GM21737 (cell line): ENCODE measurements around the gene NCAM2.
"Not testable (repeated sequence)": the region's sequence is repeated elsewhere in the genome, so short reads cannot be mapped to it uniquely, and the experiment has no call there.

ENCODE experiments used
- ATAC-seq: cut with Tn5 transposase; IDR thresholded peaks from one replicate; pipeline ENCODE4 v1.9.1; 2021; ENCODE audit warnings: mild to moderate bottlenecking, moderate library complexity; ENCODE audit not compliant: unreplicated experiment

Gene NCAM2

DNA sequence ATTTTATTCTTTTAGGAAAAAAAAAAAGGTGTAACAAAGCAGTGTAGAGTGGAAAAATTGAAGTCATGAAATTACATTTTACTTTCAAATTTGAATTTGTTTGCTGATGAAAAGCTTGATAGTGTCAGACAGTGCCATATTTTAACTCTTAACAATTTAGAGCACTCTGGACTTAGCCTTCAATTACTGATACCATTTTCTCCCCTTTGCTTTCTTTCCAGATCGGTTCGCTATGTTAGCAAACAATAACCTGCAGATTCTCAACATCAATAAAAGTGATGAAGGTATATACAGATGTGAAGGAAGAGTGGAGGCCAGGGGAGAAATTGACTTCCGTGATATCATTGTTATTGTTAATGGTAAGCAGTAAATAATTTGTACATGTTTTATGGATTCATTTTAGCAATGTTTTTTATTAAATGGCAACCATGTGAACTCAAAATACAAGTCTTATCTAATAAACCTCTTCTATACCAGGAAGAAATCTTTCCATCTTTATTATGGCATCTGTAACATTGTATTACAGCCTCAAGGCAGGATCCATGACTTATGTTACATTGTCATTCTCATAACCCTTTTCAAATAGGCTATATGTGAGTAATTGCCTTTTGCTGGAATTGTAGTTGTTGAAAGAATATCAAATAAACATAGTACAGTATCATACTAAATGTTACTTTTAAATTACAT, 293.8 kb downstream of the NCAM2 start:
- no peak for ATAC-seq

DNA sequence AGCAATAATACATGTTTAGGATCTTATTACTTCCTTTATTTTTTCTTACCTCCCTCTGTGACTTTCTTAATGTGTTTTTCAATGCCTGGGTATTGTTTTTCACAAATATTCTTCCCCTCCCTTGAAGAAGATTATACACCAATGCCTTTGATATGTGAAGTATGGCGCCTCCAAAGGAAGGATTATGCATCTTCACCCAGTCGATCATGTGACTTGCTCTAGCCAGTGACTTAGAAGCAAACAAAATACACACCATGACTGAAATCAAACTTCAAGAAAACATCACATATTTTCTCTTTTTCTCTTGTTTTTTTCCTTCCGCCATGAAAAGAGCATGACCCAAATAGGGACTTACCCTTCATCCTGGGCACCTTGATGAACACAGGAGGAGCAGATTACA, 297.1 kb downstream of the NCAM2 start:
- ATAC-seq = no peak

DNA sequence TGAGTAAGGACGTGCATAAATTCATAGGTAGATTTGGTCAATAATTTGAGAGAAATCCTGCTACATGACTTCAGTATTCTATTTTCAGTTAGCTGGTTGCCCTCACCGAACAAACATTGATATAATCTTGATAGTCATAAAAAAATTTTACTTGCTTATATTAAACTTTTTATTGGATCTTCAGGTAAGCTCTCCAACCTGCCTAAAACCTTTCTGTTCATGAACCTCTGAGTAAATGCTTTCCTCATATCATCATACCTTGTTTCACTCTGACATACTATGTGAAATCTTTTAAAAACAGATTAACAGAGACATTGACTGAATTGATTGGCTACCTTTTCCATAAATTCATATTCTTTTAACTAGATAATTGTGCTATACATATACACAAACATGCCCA, 299.0 kb downstream of the NCAM2 start:
- ATAC-seq = no peak

DNA sequence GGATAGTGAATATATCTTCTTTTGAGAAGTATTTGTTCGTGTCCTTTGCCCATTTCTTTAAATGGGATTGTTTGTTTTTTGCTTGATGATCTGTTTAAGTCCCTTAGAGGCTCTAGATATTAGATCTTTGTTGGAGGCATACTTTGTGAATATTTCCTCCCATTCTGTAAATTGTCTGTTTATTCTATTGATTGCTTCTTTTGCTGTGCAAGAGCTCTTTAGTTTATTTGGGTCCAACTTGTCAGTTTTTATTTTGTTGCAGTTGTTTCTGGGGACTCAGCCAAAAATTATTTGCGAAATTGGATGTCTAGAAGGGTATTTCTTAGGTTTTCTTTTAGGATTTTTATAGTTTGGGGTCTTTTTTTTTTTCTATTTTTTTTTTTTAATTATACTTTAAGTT, 302.8 kb downstream of the NCAM2 start:
- no peak for ATAC-seq

DNA sequence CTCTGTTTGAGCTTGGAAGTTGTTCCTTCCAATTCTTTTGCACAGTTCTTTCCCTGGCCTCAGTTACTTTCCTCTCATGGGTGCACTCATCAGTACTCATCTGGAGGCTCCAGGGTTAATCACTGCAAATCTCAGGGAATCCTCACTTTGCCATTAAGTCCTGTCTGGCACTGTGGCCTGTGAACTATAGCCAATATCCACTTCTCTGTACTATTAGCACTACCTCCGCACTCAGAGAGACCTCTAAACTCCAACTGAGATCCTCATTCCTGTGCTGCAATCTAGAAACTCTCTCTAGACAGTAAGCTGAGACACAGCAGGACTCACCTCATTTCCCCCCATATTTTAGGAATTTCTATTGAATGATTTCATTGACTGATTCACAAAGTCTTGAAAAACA, 311.3 kb downstream of the NCAM2 start:
- ATAC-seq = no peak

DNA sequence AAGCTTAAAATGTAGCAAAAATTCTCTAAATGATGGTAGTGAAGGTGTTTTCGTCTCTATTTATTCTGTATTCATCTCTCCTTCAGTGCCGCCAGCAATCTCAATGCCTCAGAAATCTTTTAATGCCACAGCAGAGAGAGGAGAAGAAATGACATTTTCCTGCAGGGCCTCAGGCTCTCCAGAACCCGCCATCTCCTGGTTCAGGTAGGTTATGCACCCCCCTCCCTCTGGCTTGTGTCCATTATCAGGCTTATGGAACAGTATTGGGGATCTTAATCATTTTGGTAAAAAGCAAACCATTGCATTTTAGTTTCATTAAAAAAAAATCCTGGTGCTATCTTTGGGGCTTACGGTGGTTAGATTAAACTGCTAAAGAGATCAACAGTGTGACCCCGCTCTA, 326.1 kb downstream of the NCAM2 start:
- no peak for ATAC-seq

DNA sequence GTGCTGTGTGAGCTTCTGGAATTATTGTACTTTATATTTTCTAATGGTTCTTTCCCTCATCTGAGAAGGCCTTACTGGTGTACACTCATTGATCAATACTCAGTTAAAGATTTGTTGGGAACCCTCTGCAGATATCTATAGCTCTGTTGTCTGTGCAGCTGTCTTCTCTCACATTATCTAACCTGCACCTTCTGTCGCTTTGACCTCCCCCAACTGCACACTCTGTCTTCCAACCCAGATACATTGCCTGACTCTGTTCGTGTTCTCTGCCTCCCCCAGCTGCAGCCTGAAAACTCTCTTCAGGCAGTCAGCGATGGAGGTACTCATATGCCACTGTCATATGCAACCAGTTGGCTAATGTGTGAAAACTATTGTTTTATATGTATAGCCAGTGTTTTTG, 334.3 kb downstream of the NCAM2 start:
- no peak for ATAC-seq

DNA sequence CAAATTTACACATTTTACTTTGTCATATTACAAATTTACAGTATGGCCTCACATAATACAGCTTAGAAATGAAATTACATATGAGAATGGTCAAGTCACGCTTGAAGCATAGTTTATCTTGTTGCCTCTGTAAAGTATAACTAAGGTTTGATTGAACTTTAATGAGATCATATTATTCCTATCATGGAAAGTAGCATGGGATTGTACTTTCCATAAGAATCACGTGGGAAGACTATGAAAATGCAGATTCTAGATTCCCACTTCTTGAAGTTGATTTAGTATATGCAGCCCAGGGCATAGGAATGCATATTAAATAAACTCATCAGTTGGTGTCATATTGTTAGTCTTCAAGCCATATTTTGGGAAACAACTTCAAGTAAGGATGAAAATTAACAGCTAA, 342.8 kb downstream of the NCAM2 start:
- ATAC-seq = no peak

DNA sequence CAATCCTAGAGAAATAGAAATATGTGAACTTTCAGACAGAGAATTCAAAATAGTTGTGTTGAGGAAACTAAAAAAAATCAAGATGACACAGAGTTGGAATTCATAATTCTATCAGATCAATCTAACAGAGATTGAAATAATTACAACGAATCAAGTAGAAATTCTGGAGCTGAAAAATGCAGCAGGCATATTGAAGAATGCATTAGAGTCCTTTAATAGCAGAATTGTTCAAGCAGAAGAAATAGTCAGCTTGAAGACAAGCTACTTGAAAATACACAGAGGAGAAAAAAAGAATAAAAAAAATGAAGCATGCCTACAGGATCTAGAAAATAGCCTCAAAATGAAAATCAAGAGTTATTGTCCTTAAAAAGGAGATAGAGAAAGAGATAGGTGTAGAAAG, 347.1 kb downstream of the NCAM2 start:
- ATAC-seq = no peak

DNA sequence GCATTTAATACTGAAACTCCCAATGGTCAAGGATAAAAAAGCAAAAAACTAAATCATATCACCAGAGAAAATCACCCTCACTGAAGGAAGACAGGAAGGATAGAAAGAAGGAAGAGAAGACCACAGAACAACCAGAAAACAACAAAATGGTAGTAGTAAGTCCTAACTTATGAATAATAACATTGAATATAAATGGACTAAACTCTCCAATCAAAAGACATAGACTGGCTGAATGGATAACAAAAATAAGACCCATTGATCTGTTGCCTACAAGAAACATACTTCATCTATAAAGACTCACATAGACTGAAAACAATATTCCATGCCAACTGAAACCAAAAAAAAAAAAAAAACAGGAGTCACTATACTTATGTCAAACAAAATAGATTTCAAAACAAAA, 347.7 kb downstream of the NCAM2 start:
- no peak for ATAC-seq

DNA sequence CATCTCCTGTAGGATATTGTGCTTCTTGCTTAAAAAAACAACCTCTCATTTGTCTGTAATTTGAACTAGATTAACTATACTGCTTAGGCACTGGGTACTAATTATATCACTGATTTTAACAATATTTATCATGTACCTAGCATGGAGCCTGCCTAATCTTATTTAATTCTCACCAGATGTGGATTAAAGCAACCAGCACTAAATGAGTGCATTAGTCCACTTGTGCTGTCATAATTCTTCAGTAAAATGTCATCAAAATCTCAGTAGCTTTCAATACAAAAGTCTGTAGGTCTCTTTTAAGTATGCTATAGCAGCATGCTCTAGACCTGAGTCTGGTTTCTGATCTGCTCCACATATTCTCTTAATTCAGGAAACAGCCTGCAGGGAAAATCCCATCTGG, 368.1 kb downstream of the NCAM2 start:
- no peak for ATAC-seq

DNA sequence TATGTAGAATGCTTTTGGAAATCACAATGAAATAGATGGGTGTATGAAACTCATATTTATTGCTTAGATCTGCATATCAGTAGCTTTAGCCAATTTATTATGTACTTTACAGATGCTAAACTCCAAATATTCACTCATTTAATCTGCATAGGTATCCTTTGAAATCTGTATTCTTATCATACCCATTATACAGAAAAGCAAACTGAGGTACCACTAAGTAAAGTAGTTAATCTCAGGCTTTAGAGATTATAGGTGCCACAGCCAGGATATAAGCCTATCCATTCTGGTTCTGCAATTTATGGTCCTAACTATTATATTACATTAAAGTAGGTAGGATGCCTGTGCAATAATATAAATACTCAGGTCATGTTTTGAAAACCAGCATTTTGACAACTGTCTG, 369.4 kb downstream of the NCAM2 start:
- no peak for ATAC-seq

DNA sequence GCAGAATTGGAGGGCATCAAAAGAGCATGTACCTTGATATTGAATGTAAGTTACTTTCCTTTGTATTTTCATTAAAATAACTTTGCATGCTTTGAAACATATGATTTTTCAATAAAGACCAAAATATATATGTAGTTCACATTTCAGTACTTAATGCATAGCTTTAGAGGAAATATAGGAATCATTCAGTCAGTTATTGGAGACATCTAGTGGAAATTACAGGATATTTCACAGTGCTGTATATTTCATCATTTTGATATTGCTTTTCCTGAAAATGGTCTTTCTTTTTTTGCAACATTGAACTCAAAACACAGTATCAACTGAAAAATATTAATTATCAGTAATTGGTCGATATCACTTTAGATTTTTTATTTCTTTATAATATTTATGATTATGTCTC, 375.8 kb downstream of the NCAM2 start:
- no peak for ATAC-seq

DNA sequence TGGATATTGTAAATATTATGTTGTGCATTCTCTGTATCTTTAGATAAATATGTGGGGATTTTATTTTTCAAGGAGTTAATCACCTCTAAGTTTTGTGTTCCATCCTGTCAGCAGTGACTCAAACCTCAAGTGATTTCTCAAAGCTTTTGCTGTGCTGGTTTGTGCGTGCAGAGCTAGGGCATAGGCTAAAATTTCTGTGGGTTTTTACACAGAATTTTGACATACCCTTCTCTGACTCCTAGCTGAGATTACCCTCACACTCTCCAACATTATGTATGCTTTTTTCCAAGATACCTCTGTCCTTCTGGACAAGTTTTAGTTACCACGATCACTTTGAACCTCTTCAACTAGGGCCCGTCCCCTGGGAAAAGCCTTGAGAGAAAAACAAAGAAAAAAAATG, 384.9 kb downstream of the NCAM2 start:
- no peak for ATAC-seq

DNA sequence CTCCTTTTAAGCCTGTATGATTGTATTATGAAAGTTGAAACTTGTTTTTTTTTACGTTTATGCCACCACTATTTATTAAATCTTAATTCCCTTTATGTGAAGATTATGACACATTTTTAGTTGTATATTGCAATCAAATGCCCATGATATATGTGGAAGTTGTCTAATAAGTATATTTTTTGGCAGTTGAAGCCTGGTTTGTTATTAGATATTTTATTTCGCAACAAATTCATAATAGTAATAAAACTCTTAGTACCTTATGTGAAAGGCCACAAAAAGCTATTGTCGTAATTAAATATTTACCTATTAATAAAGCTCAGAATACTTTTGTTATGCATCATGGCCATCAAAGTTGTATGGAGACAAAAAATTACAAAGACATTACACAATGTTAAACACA, 386.8 kb downstream of the NCAM2 start:
- no peak for ATAC-seq

DNA sequence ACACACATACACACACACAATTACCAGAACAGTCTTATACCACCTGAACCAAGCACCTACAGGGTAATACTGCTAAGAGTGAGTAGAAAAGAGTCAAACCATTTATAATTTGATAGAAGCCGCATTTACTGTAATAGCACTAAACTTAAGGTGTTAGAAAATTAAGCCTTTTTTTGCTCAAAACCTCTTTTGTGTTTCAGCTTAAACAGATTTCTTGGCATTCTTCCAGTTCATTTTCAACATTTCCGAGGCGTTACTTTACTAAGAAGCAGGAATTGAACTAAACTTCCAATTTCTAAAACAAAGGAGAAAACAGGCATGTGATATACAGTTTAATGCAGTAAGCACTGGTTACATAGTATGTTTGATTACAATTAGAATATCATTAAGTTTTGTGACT, 387.2 kb downstream of the NCAM2 start:
- no peak for ATAC-seq

DNA sequence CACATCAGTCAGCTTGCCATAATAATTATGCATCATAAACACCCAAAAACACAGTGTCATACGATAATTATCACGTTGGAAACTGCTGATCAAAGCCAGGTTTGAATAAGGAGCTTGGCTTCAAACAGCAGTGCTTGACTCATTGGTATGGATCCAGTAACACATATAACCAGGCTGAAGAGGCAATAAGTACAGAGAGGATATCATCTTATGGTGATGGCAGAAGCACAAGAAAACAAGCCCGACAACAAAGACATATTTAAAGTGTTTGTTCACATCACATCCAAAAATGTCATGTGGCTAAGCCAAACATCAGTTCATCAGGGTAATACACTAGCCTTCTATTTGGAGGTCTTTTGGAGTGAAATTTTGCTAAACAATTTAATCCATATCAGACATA, 389.7 kb downstream of the NCAM2 start:
- ATAC-seq = no peak

DNA sequence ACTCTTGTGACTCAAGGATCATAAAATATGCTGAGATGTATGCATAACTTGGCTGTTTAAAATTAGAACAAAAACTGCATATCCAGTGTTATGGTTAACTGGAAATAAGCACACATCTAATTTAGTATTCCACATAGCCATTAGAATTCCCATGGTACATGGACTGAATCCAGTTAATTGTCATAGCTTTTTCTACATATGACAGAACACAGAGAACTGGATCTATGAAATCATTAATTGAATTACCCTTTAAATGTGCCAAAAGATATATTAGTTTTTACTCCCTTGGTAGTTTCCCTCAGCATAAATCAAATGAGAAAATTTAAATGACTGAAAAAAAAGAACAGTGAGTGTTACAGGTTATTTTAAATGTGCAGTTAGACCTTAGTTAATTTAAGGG, 395.9 kb downstream of the NCAM2 start:
- no peak for ATAC-seq

DNA sequence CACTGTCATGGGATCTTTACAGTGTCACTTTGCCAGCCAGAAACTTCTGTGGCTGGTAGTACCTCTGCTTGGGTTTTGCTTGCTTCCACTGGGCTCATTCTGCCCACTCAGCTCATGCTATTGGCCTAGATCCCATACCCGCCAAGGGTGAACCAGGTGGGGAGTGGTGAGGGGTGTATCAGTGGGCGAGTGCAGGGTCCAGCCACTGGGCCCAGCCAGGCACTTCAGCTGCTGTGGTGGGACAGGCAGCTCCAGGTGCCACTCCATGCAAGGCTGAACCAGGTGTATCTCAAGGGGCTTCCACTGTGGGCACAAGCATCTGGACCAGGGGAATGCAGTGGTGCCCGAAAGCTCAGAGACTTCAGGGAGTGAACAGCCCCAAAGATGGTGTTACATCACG, 398.2 kb downstream of the NCAM2 start:
- ATAC-seq = no peak

DNA sequence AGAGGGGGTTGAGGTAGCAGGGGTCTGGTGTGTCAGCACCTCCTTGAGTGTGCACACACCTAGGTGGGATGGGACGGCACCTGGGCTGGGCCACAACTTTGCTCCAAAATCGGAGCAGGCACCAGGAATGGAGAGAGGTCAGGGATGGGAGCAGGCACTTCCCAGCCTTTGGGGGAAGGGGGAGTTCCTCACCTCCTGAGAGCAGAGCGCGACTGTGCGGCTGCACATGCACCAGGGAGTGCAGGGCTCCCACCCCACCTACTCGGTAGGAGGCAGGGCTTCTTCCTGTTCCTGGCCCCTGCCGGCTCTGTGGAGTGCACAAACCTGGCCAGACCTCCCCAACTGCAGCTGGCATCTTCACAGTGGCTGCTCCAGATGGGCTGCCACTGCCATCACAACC, 399.3 kb downstream of the NCAM2 start:
- no peak for ATAC-seq

DNA sequence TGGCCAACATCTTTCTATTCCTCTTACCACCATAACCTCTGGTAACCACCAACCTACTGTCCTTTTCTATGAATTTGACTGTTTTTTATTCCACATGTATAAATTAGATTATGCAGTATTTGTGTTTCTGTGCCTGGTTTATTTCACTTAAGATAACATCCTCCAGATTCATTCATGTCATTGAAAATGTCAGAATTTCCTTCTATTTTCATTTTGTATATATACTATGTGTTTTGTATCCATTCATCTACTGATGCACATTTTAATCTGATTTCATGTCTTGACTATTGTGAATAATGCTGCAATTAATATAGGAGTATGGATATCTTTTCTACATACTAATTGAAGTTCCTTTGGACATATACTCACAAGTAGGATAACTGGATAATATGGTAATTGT, 403.2 kb downstream of the NCAM2 start:
- ATAC-seq = no peak

DNA sequence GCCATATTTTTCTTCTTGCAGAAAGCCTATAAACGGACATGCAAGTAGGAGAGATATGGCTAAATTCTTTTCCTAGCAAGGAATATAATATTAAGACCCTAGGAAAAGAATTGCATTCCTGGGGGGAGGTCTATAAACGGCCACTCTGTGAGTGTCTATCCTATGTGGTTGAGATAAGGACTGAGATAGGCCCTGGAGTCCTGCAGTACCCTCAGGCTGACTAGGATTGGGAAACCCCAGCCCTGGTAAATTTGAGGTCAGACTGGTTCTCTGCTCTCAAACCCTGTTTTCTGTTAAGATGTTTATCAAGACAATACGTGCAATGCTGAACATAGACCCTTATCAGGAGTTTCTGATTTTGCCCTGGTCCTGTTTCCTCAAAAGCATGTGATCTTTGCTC, 404.0 kb downstream of the NCAM2 start:
- not testable (repeated sequence) for ATAC-seq

DNA sequence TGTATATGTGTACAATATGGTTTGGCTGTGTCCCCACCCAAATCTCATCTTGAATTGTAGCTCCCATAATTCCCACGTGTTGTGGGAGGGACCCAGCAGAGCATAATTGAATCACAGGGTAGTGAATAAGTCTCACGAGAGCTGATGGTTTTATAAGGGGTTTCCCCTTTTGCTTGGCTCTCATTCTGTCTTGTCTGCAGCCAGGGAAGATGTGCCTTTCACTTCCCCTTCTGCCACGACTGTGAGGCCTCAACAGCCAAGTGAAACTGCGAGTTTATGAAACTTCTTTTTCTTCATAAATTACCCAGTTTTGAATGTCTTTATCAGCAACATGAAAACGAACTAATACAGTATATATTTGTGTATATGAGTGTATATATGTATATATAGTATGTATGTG, 406.1 kb downstream of the NCAM2 start:
- peak; percentile 57 for ATAC-seq

DNA sequence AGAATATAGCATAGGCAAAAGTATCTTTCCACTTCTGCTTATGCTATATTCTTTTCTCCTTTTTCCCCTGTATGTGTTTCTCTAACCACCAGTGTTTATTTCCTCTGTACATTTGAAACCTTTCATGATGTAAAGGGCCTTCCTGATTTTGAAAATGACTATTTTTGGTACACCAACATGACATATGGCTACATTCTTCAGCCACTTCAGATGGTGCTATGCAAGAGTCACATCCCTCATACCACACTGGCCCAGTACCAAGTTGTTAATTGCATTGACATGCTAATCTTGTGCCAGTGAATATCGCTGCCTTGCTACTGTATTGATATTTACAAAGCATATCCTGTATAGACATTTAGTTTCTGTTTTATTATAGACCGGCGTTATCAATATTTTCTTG, 408.7 kb downstream of the NCAM2 start:
- ATAC-seq = no peak
